Prostate gland (tissue), 2 donors: ENCODE data around the gene MRPL44. TPM values are rescaled to one million over a fixed set of nuclear protein-coding genes. Genes with fewer than 3 reads are reported as not detected.

Experiments used
- DNase-seq: peaks from one replicate; pipeline ENCODE4 v3.0.0-alpha.2; 2019; ENCODE audit warnings: low spot score
- H3K27ac ChIP-seq, 2 donors: fragments of 200-600 bp; sonication (generic); 2 replicates each; pipeline ENCODE4 v1.5.1; 2017 to 2019
- H3K27me3 ChIP-seq: fragments of 200-600 bp; sonication (generic); replicated peaks from 2 replicates; pipeline ENCODE4 v1.5.1; 2019; ENCODE audit not compliant: insufficient read depth
- H3K36me3 ChIP-seq, 2 donors: fragments of 200-600 bp; sonication (generic); 1 replicate in 1 of 2; 2 replicates in 1 of 2; pipeline versions ENCODE4 v1.5.1 to v1.8.1; 2017 to 2019
- H3K4me1 ChIP-seq: fragments of 200-600 bp; sonication (generic); replicated peaks from 2 replicates; pipeline ENCODE4 v1.5.1; 2019
- H3K4me3 ChIP-seq, 2 donors: fragments of 200-600 bp; sonication (generic); 2 replicates each; pipeline ENCODE4 v1.5.1; 2017 to 2019
- H3K9me3 ChIP-seq: fragments of 200-600 bp; sonication (generic); 2 replicates; pipeline ENCODE4 v1.5.1; 2017
- POLR2A ChIP-seq: fragments of 450-650 bp; IDR thresholded peaks from one replicate; pipeline ENCODE4 v1.6.1; 2016; ENCODE audit warnings: antibody characterized with exemption, mild to moderate bottlenecking
- POLR2AphosphoS5 ChIP-seq: sonication (generic); formaldehyde crosslinking; IDR thresholded peaks from one replicate; pipeline ENCODE4 v1.6.1; 2017; ENCODE audit warnings: antibody characterized with exemption
- WGBS: methylation state at CpG from one replicate; pipeline ENCODE4 v1.1.5; 2018; 5-methylcytosine and 5-hydroxymethylcytosine counted together
- intact Hi-C: fragments of 100-400 bp; cut with DNase I; formaldehyde crosslinking; loops from one replicate; pipeline ENCODE4 v1.14.2; 2022
- total RNA-seq, 2 donors: library from RNA; depleted of rRNA; stranded (reverse); fragments of >200 nt; gene quantifications; one replicate each; pipeline ENCODE4 v1.1.0, GENCODE V29; 2016
- TF ChIP-seq, protein P1 (sequence below), 4 experiments: fragments of 200-600 bp in 2 of 4; fragments of 450-650 bp in 2 of 4; sonication (generic) in 2 of 4; IDR thresholded peaks; 1 replicate in 3 of 4; 2 replicates in 1 of 4; pipeline ENCODE4 v1.5.1; 2016 to 2019; ENCODE audit warnings: antibody characterized with exemption in 4 of 4, mild to moderate bottlenecking in 2 of 4, moderate library complexity in 2 of 4

Gene MRPL44
- total RNA-seq, 2 donors from 2014 or later: 33.1 to 33.5 TPM

DNA sequence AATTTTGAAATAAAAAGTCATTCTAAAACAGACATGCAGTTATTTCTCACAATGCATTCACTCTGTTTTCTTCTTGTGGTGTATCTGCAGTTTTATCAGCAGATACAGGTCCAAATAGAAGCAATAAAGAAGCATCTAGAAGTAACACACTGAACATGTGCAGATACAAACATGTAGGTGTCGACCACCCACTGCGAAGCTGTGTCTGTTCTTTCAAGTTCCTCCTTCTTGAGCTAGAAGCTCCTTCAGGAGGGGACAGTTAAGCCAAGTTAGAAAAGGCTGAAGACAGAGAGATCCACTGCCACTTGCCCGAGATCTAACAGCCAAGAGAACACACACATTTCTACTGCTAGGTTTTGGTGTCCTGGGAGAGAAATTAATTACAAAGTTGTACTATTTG lies 42.2 kb upstream of the MRPL44 start:
- Histone ChIP-seq H3K9me3 (no peaks in the 10 kb centered on the region), H3K36me3 (no peaks in the 10 kb centered on the region), H3K27ac (no peak overlapping the region), H3K27me3 (no peaks in the 10 kb centered on the region), H3K4me3 (no peak overlapping the region), H3K4me1 (no peaks in the 10 kb centered on the region)
- intact Hi-C loops: no loop called here
- no peak for DNase-seq
- TF ChIP-seq POLR2AphosphoS5 (no peak), POLR2A (no peak)
- TF ChIP-seq, protein P1, sequence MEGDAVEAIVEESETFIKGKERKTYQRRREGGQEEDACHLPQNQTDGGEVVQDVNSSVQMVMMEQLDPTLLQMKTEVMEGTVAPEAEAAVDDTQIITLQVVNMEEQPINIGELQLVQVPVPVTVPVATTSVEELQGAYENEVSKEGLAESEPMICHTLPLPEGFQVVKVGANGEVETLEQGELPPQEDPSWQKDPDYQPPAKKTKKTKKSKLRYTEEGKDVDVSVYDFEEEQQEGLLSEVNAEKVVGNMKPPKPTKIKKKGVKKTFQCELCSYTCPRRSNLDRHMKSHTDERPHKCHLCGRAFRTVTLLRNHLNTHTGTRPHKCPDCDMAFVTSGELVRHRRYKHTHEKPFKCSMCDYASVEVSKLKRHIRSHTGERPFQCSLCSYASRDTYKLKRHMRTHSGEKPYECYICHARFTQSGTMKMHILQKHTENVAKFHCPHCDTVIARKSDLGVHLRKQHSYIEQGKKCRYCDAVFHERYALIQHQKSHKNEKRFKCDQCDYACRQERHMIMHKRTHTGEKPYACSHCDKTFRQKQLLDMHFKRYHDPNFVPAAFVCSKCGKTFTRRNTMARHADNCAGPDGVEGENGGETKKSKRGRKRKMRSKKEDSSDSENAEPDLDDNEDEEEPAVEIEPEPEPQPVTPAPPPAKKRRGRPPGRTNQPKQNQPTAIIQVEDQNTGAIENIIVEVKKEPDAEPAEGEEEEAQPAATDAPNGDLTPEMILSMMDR (IDR thresholded peaks at IDR 0.05): no peak
- 97% methylated on average over 3 of the region's 3 CpGs for WGBS

DNA sequence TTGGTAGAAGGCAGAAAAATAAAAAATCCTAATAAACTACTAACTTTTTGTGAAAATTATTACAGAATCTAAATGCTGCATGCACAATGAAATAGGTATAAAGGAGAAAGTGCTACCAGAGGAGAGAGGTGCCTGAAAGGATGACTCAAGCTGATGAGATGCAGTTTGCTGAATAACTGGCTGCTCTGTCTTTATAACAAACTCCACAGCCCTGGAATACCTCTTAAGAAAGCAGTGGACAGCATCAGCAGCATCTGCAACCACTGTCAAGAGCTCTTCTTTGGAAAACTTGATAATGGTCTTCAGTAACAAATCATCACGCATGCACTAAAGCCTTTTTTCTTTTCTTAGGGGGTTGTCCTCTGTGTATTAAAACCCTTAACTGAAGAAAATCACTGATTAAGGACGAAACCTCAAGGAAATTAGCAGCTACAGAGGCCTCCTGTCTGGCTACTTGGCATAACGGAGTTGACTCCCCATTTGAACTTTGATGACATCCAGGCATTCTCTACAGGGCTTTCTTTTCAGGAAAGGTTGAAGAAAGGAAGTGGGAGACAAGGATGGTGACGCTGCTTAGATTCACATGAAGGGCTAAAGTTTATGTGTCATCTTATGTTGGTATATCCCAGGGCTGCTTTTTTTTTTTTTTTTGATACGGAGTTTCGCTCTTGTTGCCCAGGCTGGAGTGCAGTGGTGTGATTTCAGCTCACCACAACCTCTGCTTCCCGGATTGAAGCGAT lies 40.9 kb upstream of the MRPL44 start:
- 91% methylated on average over 8 of the region's 8 CpGs for WGBS
- no peaks in the 10 kb centered on the region for H3K9me3 ChIP-seq
- TF ChIP-seq, protein P1 (IDR thresholded peaks at IDR 0.05): no peak
- TF ChIP-seq POLR2AphosphoS5 (no peak), POLR2A (no peak)
- no peaks in the 10 kb centered on the region for H3K36me3 ChIP-seq
- no peak for DNase-seq
- no peaks in the 10 kb centered on the region for H3K4me1 ChIP-seq
- H3K27ac ChIP-seq: no peak overlapping the region
- H3K27me3 ChIP-seq: no peaks in the 10 kb centered on the region
- intact Hi-C loops: no loop called here
- no peak overlapping the region for H3K4me3 ChIP-seq

DNA sequence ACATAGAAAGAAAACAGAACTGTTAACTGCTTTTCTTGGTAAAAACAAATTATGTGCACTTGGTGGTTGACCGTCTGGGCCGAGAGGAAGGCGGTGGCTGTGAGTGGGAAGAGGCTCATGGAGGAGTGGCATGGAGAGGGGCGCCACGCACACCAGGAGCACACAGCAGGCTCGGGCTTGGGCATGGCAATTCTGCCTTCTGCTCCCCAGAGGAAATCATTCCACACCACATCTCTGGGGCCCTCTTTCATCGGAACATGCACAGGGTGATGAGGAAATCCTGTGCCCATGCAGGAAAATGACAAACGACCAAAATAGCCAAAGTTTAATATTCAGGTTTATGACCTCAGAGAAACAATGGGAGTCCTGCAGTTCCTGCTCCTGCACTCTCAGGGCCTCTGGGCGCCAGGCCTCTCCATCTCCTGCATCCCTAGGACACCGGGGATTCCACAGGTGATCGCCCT lies 38.6 kb upstream of the MRPL44 start:
- H3K27ac ChIP-seq: no peak overlapping the region
- intact Hi-C loops: no loop called here
- no peak for DNase-seq
- no peaks in the 10 kb centered on the region for H3K27me3 ChIP-seq
- H3K36me3 ChIP-seq: no peaks in the 10 kb centered on the region
- 78% methylated on average over 11 of the region's 11 CpGs for WGBS
- TF ChIP-seq, protein P1 (IDR thresholded peaks at IDR 0.05): no peak
- TF ChIP-seq POLR2A: no peak
- TF ChIP-seq POLR2AphosphoS5: no peak
- no peaks in the 10 kb centered on the region for H3K9me3 ChIP-seq
- no peak overlapping the region for H3K4me3 ChIP-seq
- no peaks in the 10 kb centered on the region for H3K4me1 ChIP-seq

DNA sequence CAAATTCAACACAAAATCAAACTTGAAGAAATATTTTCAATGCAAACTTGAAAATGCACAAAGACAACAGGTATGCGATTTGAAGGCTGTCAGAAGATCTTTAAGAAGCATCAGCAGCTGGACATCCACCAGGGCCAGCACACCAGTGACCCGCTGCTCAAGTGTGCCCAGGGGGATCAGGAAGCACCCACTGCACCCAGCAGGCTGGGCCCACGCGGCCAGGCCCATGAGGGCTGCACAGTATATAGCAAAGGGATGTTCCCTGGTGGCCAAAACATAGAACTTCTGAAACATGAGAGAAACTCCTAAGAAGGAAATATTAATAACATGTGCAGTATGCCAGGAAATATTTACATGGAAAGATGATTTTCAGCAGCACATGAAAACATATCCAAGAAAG lies 37.2 kb upstream of the MRPL44 start:
- no peak for TF ChIP-seq POLR2A
- no peak for TF ChIP-seq POLR2AphosphoS5
- TF ChIP-seq, protein P1 (IDR thresholded peaks at IDR 0.05): no peak
- no peak overlapping the region for H3K4me3 ChIP-seq
- no peak overlapping the region for H3K27ac ChIP-seq
- intact Hi-C loops: no loop called here
- H3K4me1 ChIP-seq: no peaks in the 10 kb centered on the region
- DNase-seq: no peak
- no peaks in the 10 kb centered on the region for H3K9me3 ChIP-seq
- no peaks in the 10 kb centered on the region for H3K27me3 ChIP-seq
- no peaks in the 10 kb centered on the region for H3K36me3 ChIP-seq
- 96% methylated on average over 4 of the region's 4 CpGs for WGBS

DNA sequence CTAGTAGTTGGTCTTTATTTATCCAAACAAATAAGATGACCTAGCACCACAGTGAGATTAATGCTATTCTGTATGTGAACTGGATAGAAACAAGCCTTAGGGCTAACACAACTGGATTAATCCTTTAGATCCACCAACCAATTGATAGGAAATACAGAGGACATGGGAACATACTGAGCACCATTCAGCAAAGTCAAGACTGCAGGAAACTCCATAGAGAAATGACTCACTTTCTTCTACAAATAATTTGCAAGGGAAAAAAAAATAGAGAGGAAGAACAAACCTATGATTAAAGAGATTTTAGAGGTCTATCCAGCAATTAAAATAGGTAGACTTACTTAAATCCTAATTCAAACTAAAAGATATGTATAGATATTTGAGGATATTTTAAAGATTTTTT lies 36.1 kb upstream of the MRPL44 start:
- TF ChIP-seq POLR2A (no peak), POLR2AphosphoS5 (no peak)
- TF ChIP-seq, protein P1 (IDR thresholded peaks at IDR 0.05): no peak
- no peak for DNase-seq
- intact Hi-C loops: no loop called here
- Histone ChIP-seq H3K4me3 (no peak overlapping the region), H3K27me3 (no peaks in the 10 kb centered on the region), H3K27ac (no peak overlapping the region), H3K9me3 (no peaks in the 10 kb centered on the region), H3K36me3 (no peaks in the 10 kb centered on the region), H3K4me1 (no peaks in the 10 kb centered on the region)
